Keratinocyte (primary cell): ENCODE results near the gene PDF. TPM values are rescaled to one million over a fixed set of nuclear protein-coding genes. Genes with fewer than 3 reads are reported as not detected.

ENCODE experiments used
- DNase-seq: peaks from one replicate; pipeline ENCODE4 v3.0.0-alpha.2; 2011; ENCODE audit warnings: low read depth, missing footprints, low spot score
- FAIRE-seq: peaks from 2 replicates; lab custom pipeline; 2011; peaks lifted over from hg19 to GRCh38; lab: Jason Lieb, UNC
- H2AFZ ChIP-seq: 2 replicates; pipeline ENCODE4 v1.6.0; 2012; ENCODE audit warnings: low read length, control low read depth, inconsistent platforms; ENCODE audit not compliant: control insufficient read depth
- H3K27ac ChIP-seq: 2 replicates; pipeline ENCODE4 v1.5.1; 2011; ENCODE audit warnings: low read length; ENCODE audit not compliant: control insufficient read depth, insufficient read depth
- H3K27me3 ChIP-seq: 3 replicates; pipeline ENCODE4 v1.6.0; 2011; ENCODE audit warnings: low read length; ENCODE audit not compliant: control insufficient read depth, insufficient read depth; ENCODE audit errors: extremely low read depth
- H3K36me3 ChIP-seq, 2 experiments: 2 replicates in 1 of 2; 3 replicates in 1 of 2; pipeline ENCODE4 v1.5.1; 2011; ENCODE audit warnings: low read length in 2 of 2, mild to moderate bottlenecking in 1 of 2; ENCODE audit not compliant: control insufficient read depth in 2 of 2, insufficient read depth in 2 of 2; ENCODE audit errors: extremely low read depth in 1 of 2
- H3K4me1 ChIP-seq: 3 replicates; pipeline ENCODE4 v1.5.1; 2011; ENCODE audit warnings: low read length; ENCODE audit not compliant: control insufficient read depth, insufficient read depth; ENCODE audit errors: extremely low read depth
- H3K4me2 ChIP-seq: 3 replicates; pipeline ENCODE4 v1.6.0; 2011; ENCODE audit warnings: low read depth, low read length; ENCODE audit not compliant: control insufficient read depth, insufficient read depth; ENCODE audit errors: extremely low read depth
- H3K4me3 ChIP-seq, 3 experiments: fragments of 200-600 bp in 1 of 3; sonication (generic) in 1 of 3; 2 replicates in 2 of 3; 3 replicates in 1 of 3; pipeline ENCODE4 v1.5.1; 2011 to 2016; ENCODE audit warnings: low read length in 3 of 3, mild to moderate bottlenecking in 3 of 3, control low read depth in 2 of 3, inconsistent platforms in 1 of 3, low read depth in 1 of 3, mixed read lengths in 1 of 3, mixed run types in 1 of 3, moderate library complexity in 1 of 3; ENCODE audit not compliant: control insufficient read depth in 2 of 3, insufficient read depth in 2 of 3; ENCODE audit errors: extremely low read depth in 1 of 3
- H3K79me2 ChIP-seq: 2 replicates; pipeline ENCODE4 v1.6.0; 2012; ENCODE audit warnings: low read length; ENCODE audit not compliant: control insufficient read depth, insufficient read depth
- H3K9ac ChIP-seq: 3 replicates; pipeline ENCODE4 v1.6.0; 2011; ENCODE audit warnings: low read length; ENCODE audit not compliant: control insufficient read depth, insufficient read depth; ENCODE audit errors: extremely low read depth
- H3K9me1 ChIP-seq: 3 replicates; pipeline ENCODE4 v1.6.0; 2011; ENCODE audit warnings: low read length; ENCODE audit not compliant: control insufficient read depth, insufficient read depth; ENCODE audit errors: extremely low read depth
- H3K9me3 ChIP-seq: 2 replicates; pipeline ENCODE4 v1.5.1; 2012; ENCODE audit warnings: low read depth, low read length; ENCODE audit not compliant: control insufficient read depth
- H4K20me1 ChIP-seq: 3 replicates; pipeline ENCODE4 v1.6.0; 2011; ENCODE audit warnings: low read length; ENCODE audit not compliant: control insufficient read depth, insufficient read depth; ENCODE audit errors: extremely low read depth
- CTCF ChIP-seq, 3 experiments: IDR thresholded peaks in 1 of 3; conservative IDR thresholded peaks in 1 of 3; optimal IDR thresholded peaks in 1 of 3; 2 replicates in 2 of 3; 3 replicates in 1 of 3; pipeline versions ENCODE3 to v1.5.1; 2011; ENCODE audit warnings: low read length in 3 of 3, mild to moderate bottlenecking in 3 of 3, moderate library complexity in 2 of 3, control low read depth in 1 of 3, inconsistent platforms in 1 of 3; ENCODE audit not compliant: insufficient read depth in 2 of 3; ENCODE audit errors: extremely low read depth in 1 of 3
- EZH2 ChIP-seq: IDR thresholded peaks from one replicate; pipeline ENCODE4 v1.6.1; 2012; ENCODE audit warnings: inconsistent platforms, mild to moderate bottlenecking, low read length, moderate library complexity
- dilution Hi-C: fragments of 300-500 bp; cut with MboI; formaldehyde crosslinking; loops from one replicate; pipeline ENCODE4 v1.7.0; 2020; ENCODE audit warnings: low sequenced_read_pairs; ENCODE audit not compliant: extremely low pct_ligation_motif_present
- polyA plus RNA-seq, 5 experiments: library from polyadenylated mRNA; depleted of rRNA in 3 of 5; stranded (reverse) in 3 of 5; stranded (forward) in 1 of 5; unstranded in 1 of 5; fragments of >200 nt; gene quantifications; 1 replicate in 1 of 5; 2 replicates in 3 of 5; 3 replicates in 1 of 5; pipeline versions ENCODE4 v1.2.1 to v1.2.3, GENCODE V29; 2011 to 2012; ENCODE audit warnings: missing spikeins in 2 of 5, low read depth in 1 of 5, low replicate concordance in 1 of 5

PDF gene
- polyA plus RNA-seq, 1 donor (not counting 4 experiments of a cell fraction or from before 2014, with no cell fraction given), result 3.0 TPM

GRCh38 chr16:69316595-69317034 lies 13.8 kb downstream of the PDF start:
- no peak overlapping the region for H3K4me2 ChIP-seq
- DNase-seq (no peak), FAIRE-seq (no peak)
- H3K27ac ChIP-seq, result no peak overlapping the region
- no peak overlapping the region for H3K9ac ChIP-seq
- H2AFZ ChIP-seq, result no peak overlapping the region
- H3K4me3 ChIP-seq, result no peak overlapping the region
- peaks cover 60% of the 10 kb centered on the region for H3K79me2 ChIP-seq
- peaks cover 3% of the 10 kb centered on the region for H3K9me1 ChIP-seq
- dilution Hi-C loops, result no loop called here
- no peak for TF ChIP-seq EZH2
- H3K36me3 ChIP-seq, result peaks cover 43 to 47% of the 10 kb centered on the region in 2 experiments
- peaks cover 9% of the 10 kb centered on the region for H4K20me1 ChIP-seq
- H3K27me3 ChIP-seq, result no peaks in the 10 kb centered on the region
- H3K4me1 ChIP-seq, result peaks cover 5% of the 10 kb centered on the region
- H3K9me3 ChIP-seq, result no peaks in the 10 kb centered on the region

- H3K79me2 ChIP-seq, result peaks cover 57% of the 10 kb centered on the region
Measured at GRCh38 chr16:69315486-69316311, 14.7 kb downstream of the PDF start.

More at GRCh38 chr16:69315486-69316311, 14.7 kb downstream of the PDF start:
- FAIRE-seq, result no peak
- Histone ChIP-seq H3K27ac (no peak overlapping the region), H3K36me3 (peaks cover 34 to 40% of the 10 kb centered on the region in 2 experiments), H3K4me2 (no peak overlapping the region), H2AFZ (no peak overlapping the region), H4K20me1 (peaks cover 6% of the 10 kb centered on the region), H3K4me3 (no peak overlapping the region), H3K9me1 (peaks cover 3% of the 10 kb centered on the region), H3K9ac (no peak overlapping the region), H3K9me3 (no peaks in the 10 kb centered on the region), H3K4me1 (peaks cover 6% of the 10 kb centered on the region), H3K27me3 (no peaks in the 10 kb centered on the region)
- DNase-seq, result no peak
- dilution Hi-C loops, result no loop called here
- TF ChIP-seq EZH2 (no peak), CTCF (optimal IDR thresholded peaks at IDR 0.05 in 1 of 3, IDR thresholded peaks at IDR 0.05 in 1 of 3, conservative IDR thresholded peaks at IDR 0.05 in 1 of 3; ENCODE audit: extremely low read depth in 1 of 3, insufficient read depth in 2 of 3, low read length in 3 of 3) (no peak)
